Measurements from ENCODE around the gene TSEN54.
A peak's percentile ranks its signal among the peaks of the same experiment; 100 is the strongest.

The TSEN54 gene

GRCh38 chr17:75512926-75513640 lies 3.2 kb upstream of the TSEN54 start:
- POLR2A ChIA-PET, result no interaction called here
- CTCF ChIA-PET, result interaction anchor here (0.6 to 2.5 kb wide), 10 partner anchors 8 to 234 kb away, joined by 3 to 11 read pairs (median 4); partner anchors contain the start of gene SMIM5
- H3K4me3 ChIP-seq (ENCODE audit: low read depth, low read length), result 0 out of 2 replicates have a peak overlapping the region, but pooled peaks have one; percentile 80
- no peak for DNase-seq (ENCODE audit: low read depth, low spot score)
- no peak for TF ChIP-seq CTCF (IDR thresholded peaks at IDR 0.05; ENCODE audit: insufficient read depth, low read length, missing control alignments)

DNA sequence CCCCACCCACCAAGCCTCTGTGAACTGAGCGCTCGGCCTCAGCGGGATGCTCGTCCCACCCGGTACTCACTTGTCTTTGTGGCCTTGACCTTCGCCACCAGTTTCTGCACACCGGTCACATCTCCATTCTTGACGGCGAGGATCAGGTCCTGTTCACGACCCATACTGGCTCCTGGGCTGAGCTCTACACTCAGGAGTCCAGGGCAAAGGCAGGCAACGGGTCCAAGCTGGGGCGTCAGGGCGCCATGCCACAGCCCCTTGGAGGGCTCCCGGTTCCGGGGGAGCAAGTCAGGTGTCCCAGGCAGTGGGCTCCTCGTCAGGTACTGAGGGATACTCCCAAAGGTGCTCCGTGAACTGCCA lies 2.7 kb upstream of the TSEN54 start:
- POLR2A ChIA-PET, result no interaction called here
- no peak for DNase-seq (ENCODE audit: low read depth, low spot score)
- CTCF ChIA-PET, result interaction anchor here (0.6 to 2.5 kb wide), 7 partner anchors 8 to 119 kb away, joined by 3 to 11 read pairs (median 3); partner anchors contain the start of gene SMIM5
- H3K4me3 ChIP-seq (ENCODE audit: low read depth, low read length), result peak overlapping the region; percentile 80
- no peak for TF ChIP-seq CTCF (IDR thresholded peaks at IDR 0.05; ENCODE audit: insufficient read depth, low read length, missing control alignments)

- TF ChIP-seq CTCF (IDR thresholded peaks at IDR 0.05; ENCODE audit: insufficient read depth, low read length, missing control alignments), result no peak
- no peak for DNase-seq (ENCODE audit: low read depth, low spot score)
- ChIA-PET POLR2A (no interaction called here), CTCF (interaction anchor here (0.7 to 2.5 kb wide), 9 partner anchors 9 to 239 kb away, joined by 3 to 11 read pairs (median 3); partner anchors contain the start of gene SMIM5)
- H3K4me3 ChIP-seq (ENCODE audit: low read depth, low read length), result peak overlapping the region; percentile 80
These were observed 1.9 kb upstream of the TSEN54 start for GRCh38 chr17:75514299-75514918.

DNA sequence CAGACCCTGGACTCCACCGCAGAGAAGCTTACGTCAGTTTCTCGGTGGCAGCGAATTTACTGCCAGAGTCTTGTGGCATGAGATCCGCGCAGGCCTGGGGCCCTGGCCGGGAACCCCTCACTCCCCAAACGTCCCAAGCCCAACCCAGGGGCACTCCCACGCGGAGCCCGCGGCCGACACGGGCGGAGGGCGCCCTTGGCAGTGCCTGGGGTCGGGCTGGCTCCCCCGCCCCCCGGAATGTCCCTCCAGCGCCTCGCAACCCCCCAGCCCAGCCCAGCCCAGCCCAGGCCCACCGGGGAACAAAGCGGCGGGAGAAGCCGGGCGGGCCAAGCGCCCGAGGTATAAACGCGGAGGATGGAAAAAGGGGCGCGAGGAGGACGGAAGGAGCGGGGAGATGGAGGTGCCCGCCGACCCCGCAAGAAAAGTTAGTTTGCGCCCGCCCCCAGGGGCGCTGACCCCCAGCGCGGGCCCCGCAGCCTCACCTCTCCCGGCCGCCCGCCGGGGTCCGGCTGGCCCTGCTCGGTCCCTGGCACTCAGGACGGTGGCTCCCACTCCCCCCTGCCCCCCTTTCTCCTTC lies 1.3 kb upstream of the TSEN54 start:
- DNase-seq (ENCODE audit: low read depth, low spot score), result no peak
- CTCF ChIA-PET, result interaction anchor here (0.7 to 1.7 kb wide), 6 partner anchors 10 to 238 kb away, joined by 3 to 8 read pairs (median 3); no protein-coding TSS in a partner anchor
- H3K4me3 ChIP-seq (ENCODE audit: low read depth, low read length), result peak overlapping the region; percentile 80
- POLR2A ChIA-PET, result no interaction called here
- TF ChIP-seq CTCF (IDR thresholded peaks at IDR 0.05; ENCODE audit: insufficient read depth, low read length, missing control alignments), result no peak

DNA sequence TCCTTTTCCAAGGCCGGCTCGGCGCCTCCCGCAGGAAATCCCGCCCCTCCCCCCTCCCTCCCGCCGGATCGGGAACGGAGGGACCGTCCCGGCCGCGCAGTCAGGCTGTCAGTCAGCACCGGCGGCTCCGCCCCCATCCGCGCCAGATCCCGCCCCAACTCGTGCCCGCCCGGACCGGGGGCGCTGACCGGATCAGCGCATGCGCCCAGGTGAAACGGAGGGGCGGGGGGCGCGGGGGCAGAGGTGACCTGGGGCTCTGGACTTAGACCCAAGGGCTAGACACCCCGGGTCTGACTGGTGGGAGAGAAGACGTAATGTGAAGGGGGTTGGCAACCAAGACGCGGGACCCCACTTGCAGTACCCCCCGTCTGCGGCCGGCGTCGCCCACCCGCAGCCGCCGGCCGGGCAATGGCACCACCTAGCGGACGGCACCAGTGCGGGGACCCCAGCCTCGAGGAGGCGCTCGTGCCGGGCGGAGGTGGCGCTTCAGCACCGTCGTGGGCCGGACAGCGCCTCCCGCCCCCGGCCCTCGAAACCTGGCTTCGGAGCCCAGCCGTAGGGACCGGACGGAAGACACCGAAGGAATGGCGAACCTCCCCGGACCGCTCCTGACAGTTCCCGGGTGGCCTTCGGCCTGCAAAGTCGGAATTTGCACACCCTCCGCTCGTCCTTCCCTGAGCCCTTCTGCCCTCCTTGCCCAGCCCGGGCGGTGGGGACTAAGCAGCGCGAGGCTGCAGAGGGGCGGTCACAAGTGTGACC lies 653 bp upstream of the TSEN54 start, which contains the start of gene CASKIN2:
Gene CASKIN2 (minus strand): TSS at position 42 of the 759 bp plus-strand sequence. CDS start 1,733 bp downstream, outside the sequence.
- POLR2A ChIA-PET, result interaction anchor here (0.6 to 2.2 kb wide), 7 partner anchors 10 to 516 kb away, joined by 3 to 9 read pairs (median 5); partner anchors contain the start of genes LLGL2, RECQL5, SAP30BP and TMEM94
- peak within 1 kb of the TSS; percentile 80 for H3K4me3 ChIP-seq (ENCODE audit: low read depth, low read length)
- CTCF ChIA-PET, result interaction anchor here (0.6 to 3.1 kb wide), 24 partner anchors 10 to 481 kb away, joined by 3 to 57 read pairs (median 3); partner anchors contain the start of genes LLGL2 and TMEM94
- TF ChIP-seq CTCF (IDR thresholded peaks at IDR 0.05; ENCODE audit: insufficient read depth, low read length, missing control alignments), result peak; percentile 100
- DNase-seq (ENCODE audit: low read depth, low spot score), result peak; percentile 10
